ENCODE measurements around the gene METTL4.
"Not testable (repeated sequence)": the region's sequence is repeated elsewhere in the genome, so short reads cannot be mapped to it uniquely, and the experiment has no call there.

The METTL4 gene

DNA sequence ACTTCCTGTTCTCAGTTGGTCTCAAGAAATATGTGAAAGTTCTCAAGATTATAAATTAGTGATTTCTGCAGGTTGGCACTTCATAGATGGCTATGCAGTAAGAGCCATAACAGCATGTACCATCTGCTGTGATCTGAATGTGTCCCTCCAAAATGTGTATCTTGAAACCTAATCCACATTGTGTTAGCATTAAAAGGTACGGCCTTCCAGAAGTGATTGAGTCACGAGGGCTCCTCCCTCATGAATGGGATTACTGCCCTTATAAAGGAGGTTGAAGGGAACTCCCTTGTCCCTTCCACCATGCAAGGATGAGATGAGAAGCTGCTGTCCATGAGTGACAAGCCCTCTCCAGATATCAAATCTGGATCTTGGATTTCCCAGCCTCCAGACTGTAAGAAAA lies 45.0 kb downstream of the METTL4 start:
- Histone ChIP-seq H3K27me3 (replicated peaks) (no peaks in the 10 kb centered on the region), H3K36me3 (replicated peaks) (no peaks in the 10 kb centered on the region), H3K4me3 (ENCODE audit: low read depth, low read length) (no peak overlapping the region), H3K27ac (no peak overlapping the region)
- DNase-seq, result no peak
- in situ Hi-C loops (cut with HindIII; ENCODE audit: low pct_ligation_motif_present, low sequenced_read_pairs), result no loop called here
- TF ChIP-seq, protein P1, sequence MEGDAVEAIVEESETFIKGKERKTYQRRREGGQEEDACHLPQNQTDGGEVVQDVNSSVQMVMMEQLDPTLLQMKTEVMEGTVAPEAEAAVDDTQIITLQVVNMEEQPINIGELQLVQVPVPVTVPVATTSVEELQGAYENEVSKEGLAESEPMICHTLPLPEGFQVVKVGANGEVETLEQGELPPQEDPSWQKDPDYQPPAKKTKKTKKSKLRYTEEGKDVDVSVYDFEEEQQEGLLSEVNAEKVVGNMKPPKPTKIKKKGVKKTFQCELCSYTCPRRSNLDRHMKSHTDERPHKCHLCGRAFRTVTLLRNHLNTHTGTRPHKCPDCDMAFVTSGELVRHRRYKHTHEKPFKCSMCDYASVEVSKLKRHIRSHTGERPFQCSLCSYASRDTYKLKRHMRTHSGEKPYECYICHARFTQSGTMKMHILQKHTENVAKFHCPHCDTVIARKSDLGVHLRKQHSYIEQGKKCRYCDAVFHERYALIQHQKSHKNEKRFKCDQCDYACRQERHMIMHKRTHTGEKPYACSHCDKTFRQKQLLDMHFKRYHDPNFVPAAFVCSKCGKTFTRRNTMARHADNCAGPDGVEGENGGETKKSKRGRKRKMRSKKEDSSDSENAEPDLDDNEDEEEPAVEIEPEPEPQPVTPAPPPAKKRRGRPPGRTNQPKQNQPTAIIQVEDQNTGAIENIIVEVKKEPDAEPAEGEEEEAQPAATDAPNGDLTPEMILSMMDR (IDR thresholded peaks at IDR 0.05; ENCODE audit: low read depth, low read length, missing control alignments), result no peak

DNA sequence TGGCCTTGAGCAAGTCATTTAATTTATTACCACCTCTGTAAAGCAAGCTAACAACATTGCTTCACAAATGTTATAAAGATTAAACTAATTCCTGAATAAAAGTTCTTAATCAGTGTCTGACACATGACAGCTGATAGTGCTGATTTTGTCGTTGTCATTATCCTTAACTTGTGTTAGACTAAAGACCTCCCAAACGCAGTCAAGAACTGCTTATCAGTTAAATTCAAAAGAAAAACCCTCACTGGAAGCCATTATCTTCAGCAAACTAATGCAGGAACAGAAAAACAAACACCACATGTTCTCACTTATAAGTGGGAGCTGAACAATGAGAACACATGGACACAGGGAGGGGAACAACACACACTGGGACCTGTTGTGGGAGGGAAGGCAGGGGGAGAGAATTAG lies 46.5 kb downstream of the METTL4 start:
- H3K4me3 ChIP-seq (ENCODE audit: low read depth, low read length); DNase-seq: not testable (repeated sequence)
- in situ Hi-C loops (cut with HindIII; ENCODE audit: low pct_ligation_motif_present, low sequenced_read_pairs), result loop anchor here (25.0 kb wide), 2 partner anchors 137 to 412 kb away; no protein-coding TSS in a partner anchor

DNA sequence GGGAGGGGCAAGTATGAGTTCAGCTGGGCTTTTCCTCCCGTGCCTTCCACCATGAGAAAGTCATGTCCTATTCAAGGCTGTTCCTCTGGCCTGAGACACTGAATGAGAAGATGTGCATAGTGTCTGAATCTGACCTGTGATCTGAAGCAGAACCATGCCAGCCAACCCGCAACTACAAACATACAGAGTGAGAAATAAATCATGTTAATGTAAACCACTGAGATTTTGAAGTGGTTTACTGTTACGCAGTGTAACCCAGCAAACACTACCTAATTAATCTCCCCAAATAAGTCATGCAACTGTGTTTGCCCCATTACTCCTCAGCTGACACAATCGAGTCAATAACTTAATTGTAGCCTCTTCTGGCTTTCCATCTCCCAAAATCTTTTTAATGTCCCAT lies 49.2 kb downstream of the METTL4 start:
- no peaks in the 10 kb centered on the region for H3K36me3 ChIP-seq (replicated peaks)
- no peaks in the 10 kb centered on the region for H3K27me3 ChIP-seq (replicated peaks)
- no peak overlapping the region for H3K4me3 ChIP-seq (ENCODE audit: low read depth, low read length)
- no peak overlapping the region for H3K27ac ChIP-seq
- in situ Hi-C loops (cut with HindIII; ENCODE audit: low pct_ligation_motif_present, low sequenced_read_pairs), result loop anchor here (25.0 kb wide), 2 partner anchors 135 to 410 kb away; no protein-coding TSS in a partner anchor
- DNase-seq, result no peak
- TF ChIP-seq, protein P1 (IDR thresholded peaks at IDR 0.05; ENCODE audit: low read depth, low read length, missing control alignments), result no peak

More for the DNA sequence above, 46.5 kb downstream of the METTL4 start:
- not testable (repeated sequence) for H3K36me3 ChIP-seq (replicated peaks); H3K27me3 ChIP-seq (replicated peaks); H3K27ac ChIP-seq

DNA sequence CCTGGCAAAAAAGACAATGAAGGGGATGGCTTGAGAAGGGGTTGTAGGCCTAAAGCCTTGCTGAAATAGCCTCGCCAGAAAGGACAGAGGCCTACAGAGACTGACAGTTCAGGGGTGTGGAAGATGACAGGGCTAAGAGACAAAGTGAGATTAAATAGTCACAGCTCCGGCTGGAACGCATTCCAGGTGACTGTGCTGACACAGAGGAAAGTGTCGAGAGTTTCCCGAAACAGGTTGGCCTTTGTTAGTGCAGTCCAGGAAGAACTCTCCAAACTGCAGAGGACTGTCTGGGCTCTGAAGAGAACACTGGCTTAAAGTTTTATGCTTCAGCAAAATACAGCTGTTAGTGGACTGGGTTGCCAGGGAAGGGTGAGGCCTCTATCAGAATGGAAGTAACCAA lies 52.8 kb downstream of the METTL4 start:
- Histone ChIP-seq H3K4me3 (ENCODE audit: low read depth, low read length) (no peak overlapping the region), H3K27me3 (replicated peaks) (no peaks in the 10 kb centered on the region), H3K27ac (no peak overlapping the region), H3K36me3 (replicated peaks) (no peaks in the 10 kb centered on the region)
- no peak for DNase-seq
- TF ChIP-seq, protein P1 (IDR thresholded peaks at IDR 0.05; ENCODE audit: low read depth, low read length, missing control alignments), result no peak
- in situ Hi-C loops (cut with HindIII; ENCODE audit: low pct_ligation_motif_present, low sequenced_read_pairs), result loop anchor here (25.0 kb wide), 2 partner anchors 131 to 406 kb away; no protein-coding TSS in a partner anchor

DNA sequence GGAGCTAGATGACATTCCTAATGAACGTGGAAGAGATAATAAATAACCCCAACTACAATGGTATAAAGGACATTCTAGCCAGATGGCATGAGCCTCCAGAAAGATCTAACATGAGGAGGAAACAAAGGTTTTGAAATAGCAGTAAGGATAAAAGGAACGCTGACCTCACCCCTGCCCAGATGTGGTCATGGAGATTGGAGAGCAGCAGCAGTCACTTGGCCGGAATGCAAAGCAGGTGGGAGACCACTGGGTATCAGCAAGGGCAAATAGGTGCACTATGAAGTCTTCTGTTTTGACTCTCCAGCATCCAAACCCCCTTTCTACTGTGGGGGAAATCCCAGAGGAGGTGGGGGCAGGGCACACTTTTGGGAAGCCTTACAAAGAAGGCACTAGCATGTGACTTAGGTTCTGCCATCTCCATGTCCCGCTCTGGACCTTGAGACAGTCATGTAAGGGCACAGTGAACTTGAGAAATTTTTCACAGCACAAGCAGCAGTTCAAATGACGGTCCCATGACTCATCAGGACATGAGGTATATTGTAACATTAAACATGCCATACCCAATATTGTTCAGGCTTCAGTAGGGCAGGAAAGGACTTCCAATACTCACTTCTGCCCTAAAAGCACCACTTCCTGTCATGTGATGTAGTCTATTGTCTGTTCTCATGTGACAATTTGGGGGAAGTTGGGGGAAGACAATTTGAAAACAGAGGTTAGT lies 55.2 kb downstream of the METTL4 start:
- Histone ChIP-seq H3K4me3 (ENCODE audit: low read depth, low read length) (no peak overlapping the region), H3K27ac (peak overlapping the region; percentile 92)
- in situ Hi-C loops (cut with HindIII; ENCODE audit: low pct_ligation_motif_present, low sequenced_read_pairs), result loop anchor here (25.0 kb wide), 2 partner anchors 129 to 404 kb away; no protein-coding TSS in a partner anchor

DNA sequence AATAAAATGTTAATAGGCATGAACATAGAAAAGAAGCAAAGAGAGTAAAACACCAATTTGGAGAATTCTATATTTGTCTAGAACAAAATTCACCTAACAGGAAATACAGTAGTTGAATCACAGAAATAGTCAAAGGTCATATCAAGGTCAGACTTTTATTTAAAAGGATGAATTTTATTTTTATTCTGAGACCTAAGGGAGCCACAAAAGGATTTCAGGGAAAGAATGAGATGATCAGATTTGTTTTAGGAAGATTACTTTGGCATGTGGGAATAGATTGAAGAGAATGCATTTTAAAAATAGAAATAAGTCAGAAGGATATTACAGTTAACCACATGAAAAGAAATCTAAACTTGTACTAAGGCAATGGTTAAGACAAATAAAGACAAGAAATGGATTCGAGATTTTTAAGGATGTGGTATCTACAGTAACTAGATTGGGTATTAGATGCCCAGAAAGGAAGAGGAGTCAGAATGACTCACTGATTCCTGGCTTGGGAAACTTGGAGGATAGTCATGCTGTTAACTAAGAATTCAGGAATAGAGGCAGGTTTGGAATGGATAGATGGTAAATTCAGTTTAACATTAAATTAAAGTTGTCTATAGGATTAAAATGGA lies 56.0 kb downstream of the METTL4 start:
- Histone ChIP-seq H3K36me3 (replicated peaks) (no peaks in the 10 kb centered on the region), H3K27ac (peak overlapping the region; percentile 92), H3K4me3 (ENCODE audit: low read depth, low read length) (no peak overlapping the region), H3K27me3 (replicated peaks) (no peaks in the 10 kb centered on the region)
- TF ChIP-seq, protein P1 (IDR thresholded peaks at IDR 0.05; ENCODE audit: low read depth, low read length, missing control alignments), result no peak
- in situ Hi-C loops (cut with HindIII; ENCODE audit: low pct_ligation_motif_present, low sequenced_read_pairs), result loop anchor here (25.0 kb wide), 2 partner anchors 128 to 403 kb away; no protein-coding TSS in a partner anchor
- DNase-seq, result peak; percentile 78

More for the DNA sequence above, 55.2 kb downstream of the METTL4 start:
- peak; percentile 89 for DNase-seq
- Histone ChIP-seq H3K36me3 (replicated peaks) (no peaks in the 10 kb centered on the region), H3K27me3 (replicated peaks) (no peaks in the 10 kb centered on the region)
- TF ChIP-seq, protein P1 (IDR thresholded peaks at IDR 0.05; ENCODE audit: low read depth, low read length, missing control alignments), result no peak

Measured in brain microvascular endothelial cell (primary cell).